Muscle of arm (tissue), 12 donors: ENCODE measurements around the gene SGPL1. TPM values are rescaled to one million over a fixed set of nuclear protein-coding genes. Genes with fewer than 3 reads are reported as not detected.

ENCODE experiments used
- DNase-seq: peaks from one replicate; pipeline ENCODE4 v3.0.0-alpha.2; 2013
- polyA plus RNA-seq, 12 donors: library from polyadenylated mRNA; unstranded; fragments of 120-200 nt; gene quantifications; one replicate each; pipeline ENCODE4 v1.2.1, GENCODE V29; 2013; ENCODE audit not compliant: insufficient read length in 12 of 12

The SGPL1 gene
- polyA plus RNA-seq, 12 donors: 22.8 to 33.0 (median 25.1) TPM; not detected in 1

DNA sequence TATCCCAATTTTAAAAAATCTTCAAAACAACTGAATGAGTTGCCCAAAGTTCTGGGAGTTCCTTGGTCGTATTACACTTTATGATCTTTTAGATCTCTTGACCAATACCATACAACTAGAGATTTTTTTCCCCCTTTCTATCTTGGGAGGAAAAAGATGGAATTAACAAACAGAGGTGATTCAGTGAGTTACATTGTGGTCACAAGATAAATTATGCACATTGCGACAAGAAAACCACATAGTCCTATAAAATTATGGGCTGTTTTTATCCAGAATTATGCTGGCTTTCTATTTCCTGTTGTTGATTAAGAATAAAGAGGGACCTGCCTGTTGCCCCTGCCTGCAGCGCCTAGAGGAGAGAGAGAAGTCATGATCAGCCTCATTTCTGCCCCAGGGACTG is 8.2 kb upstream of the SGPL1 start:
- no peak for DNase-seq

DNA sequence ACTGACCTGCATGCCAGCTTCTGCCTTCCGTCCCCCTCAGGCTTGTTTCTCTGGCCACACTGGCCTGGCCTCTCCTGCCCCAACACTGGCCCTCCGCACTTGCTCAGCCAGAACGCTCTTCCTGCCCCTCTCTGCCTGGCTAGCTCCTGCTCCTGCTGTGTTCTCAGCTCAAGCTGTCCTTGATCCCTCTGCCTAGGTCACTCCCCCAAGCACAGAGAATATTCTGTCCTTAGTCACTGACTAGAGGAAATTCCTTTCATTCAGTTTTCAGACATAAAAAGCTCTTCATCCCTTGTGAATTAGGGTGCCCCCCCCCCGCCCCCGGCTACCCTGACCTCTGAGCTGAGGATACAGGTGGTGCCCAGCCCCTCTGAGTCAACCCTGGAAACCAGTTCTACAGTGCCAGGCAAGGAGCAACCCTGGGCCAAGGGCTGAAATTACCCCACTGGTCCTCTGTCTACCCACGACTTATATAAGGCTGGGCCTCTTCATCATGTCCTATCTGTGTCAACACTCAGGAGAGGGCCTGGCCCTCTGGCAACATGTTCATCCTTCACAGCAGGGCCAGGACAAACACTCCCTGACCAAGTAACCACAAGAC is 6.6 kb upstream of the SGPL1 start:
- DNase-seq: no peak

DNA sequence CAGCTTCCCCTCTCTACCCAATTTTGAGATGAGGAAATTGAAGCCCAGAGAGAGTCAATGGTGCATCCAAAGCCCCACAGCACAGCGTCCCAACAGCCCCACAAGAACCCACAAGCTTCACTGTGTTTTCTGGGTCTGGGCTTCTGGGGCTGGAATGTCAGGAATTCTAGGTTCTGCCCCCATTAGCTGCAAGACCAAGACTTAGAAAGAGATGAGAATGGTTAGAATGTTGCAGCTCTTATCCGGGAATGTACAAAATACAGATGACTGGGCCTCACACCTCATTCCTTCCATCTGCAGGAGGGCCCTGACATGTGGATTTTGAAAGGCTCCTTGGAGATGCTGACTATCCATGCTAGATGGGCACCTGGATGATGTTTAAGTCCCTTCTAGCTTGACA is 6.0 kb upstream of the SGPL1 start:
- no peak for DNase-seq

DNA sequence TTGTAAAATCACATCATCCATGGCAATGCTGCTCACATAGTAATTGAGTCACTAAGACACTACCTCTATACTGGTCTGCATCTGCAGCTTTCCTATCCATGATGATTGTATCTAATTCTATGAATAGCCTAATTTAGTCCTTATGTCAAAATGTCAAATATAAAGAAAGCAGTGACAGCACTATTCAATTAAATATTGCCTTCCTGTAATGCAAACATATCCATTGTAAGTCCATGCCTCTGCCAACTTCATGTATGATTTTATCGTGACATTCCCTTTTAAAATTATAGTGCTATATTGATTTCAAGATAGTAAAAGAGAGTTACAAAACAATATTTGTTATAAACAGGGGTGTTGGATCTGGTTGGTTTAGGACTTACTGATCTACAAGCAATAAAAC is 4.8 kb upstream of the SGPL1 start:
- DNase-seq: no peak

DNA sequence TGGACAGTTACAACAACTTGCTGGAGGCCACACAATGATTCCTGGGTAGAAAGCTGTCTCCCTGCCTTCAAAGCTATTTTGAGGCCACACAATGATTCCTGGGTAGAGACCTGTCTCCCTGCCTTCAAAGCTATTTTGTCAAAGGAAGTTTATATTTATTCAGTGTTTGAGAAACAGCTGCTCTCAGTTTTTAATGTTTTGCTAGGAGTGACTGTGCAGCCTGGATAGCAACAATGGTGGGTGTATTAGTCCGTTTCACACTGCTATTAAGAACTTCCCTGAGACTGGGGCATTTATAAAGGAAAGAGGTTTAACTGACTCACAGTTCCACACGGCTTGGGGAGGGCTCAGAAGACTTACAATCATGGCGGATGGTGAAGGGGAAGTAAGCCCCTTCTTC is 3.9 kb upstream of the SGPL1 start:
- DNase-seq: no peak

DNA sequence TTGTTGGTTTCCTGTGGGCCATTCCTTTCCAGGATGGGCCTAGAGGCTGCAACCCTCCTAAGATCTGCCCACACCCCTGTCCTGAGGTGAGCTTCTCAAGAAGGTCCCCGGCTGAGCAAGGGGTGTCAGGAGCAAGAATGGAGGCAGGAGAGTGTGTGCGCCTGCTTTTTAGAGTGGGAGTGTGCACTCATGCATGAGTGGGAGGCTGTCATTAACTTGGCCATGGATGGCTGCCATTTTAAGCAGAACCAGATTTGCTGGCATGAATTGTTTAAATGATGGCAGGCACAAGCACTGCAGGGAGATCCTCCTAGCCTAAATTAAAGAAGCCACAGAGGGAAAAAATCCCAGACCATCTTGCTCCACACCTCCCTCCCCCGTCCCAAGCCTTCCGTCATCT is 2.9 kb upstream of the SGPL1 start:
- DNase-seq: no peak

DNA sequence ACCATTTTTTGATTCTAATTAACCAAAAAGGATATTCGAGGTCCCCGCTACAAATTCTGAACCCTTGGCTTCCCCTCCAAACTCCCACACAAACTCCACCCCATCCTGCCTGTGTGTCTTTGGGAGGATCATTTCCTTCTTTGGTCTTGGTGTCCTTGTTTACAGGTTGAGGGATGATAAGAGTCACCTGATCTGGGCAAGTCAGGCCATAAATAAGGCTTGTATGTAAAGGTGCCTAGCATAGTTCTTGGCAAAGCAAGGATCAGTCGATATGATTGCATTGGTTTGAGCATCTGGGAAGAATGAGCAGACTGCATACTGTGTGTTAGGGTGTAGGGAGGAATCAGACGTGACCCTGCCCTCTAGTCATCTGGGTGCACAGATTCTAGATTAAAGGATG is 1.6 kb upstream of the SGPL1 start:
- DNase-seq: no peak

DNA sequence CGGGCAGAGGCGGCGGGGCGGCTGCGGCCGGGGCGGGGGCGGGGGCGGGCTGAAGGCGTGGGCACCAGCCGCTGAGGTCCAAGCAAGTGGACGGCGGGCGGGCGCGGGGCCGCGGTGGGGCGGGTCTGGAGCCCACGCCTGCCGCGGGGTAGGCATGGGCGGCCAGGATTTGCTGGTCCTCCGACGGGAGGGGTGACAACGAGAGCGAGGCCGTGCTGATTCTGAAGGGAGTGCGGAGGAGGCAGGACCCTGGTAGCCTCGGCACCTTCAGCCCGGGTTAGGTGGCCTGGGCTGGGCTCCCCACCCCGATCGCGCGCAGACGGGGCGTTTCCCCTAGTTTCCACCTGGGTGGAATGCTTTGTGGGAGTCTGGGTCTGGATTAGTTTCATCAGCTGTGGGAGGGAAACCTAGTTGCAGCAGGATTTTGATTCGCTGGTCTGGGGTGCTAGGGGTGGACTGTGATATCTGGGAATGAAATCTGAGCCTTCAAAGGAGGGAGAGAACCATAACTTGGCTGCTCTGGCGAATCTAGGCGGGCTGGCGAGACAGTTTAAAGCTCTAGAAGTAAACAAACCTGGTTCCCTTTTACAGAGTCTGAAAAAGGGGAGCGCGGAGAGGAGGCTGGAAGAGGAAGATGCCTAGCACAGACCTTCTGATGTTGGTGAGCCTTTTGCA is 609 bp downstream of the SGPL1 start:
- DNase-seq: peak; percentile 76

DNA sequence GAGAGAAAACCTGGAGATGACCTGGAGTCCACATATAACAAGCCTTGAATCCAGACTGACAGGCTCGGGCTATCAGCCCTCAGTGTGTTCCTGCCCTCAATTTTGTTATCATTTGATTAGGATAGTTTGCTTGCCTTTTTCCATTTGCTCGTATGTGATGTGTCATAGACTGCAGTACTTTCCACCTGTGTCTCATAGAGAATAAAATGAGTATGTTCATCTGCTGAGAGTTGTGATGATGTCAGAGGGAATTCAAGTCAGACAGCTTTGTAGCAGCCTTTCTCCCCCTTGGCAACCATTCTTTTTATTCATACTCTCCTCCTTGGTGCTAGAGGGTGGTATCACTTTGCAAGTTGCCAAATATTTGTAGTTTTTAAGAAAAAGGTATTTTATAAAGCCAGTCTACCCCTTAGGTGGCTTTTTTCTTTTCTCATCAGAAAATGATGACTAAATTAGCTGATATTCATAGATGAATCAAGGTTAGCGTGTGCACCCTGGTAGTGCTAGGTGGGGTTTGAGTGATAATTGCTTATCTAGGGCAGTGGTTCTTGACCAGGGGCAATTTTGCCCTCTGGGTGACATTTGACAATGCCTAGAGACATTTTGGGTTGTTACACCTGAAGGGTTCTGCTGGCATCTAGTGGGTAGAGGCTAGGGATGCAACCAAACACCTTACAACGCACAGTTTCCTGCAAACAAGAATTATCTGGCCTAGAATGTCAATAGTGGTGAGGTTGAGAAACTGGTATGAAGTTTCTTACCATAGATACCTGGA is 5.4 kb downstream of the SGPL1 start:
- DNase-seq: no peak

DNA sequence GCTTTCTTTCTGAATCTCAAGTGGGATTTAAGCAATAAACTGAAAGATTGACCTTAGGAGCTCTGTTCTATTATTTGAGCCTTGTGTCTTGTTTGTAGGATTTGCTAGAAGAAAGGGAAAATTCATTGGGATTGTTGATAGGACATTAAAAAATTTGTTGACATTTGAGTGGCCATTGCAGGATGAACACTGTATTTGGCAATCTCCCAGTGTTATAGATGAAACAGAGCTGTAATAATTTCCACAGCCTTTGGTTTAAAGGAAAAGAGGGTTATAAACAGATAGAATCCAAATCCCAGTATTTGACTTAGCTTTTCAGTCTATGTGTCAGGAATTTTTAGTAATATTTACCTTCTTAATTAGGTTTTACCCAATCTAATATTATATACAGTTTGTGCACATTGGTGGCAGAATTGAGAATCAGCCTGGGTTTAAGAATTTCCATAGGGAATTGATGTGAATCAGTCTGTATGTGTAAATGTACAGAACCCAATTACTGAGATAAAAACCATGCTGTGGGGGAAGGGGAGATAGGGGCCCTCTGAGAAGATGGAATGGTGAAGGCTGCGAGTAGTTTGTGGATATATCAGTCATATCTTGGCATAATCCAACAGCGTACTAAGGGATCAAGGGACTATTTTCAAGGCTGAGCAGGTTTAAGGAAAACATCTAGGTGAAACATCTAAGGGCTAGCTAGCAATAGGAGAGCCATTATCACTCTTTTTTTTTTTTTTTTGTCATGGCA is 6.5 kb downstream of the SGPL1 start:
- DNase-seq: no peak

DNA sequence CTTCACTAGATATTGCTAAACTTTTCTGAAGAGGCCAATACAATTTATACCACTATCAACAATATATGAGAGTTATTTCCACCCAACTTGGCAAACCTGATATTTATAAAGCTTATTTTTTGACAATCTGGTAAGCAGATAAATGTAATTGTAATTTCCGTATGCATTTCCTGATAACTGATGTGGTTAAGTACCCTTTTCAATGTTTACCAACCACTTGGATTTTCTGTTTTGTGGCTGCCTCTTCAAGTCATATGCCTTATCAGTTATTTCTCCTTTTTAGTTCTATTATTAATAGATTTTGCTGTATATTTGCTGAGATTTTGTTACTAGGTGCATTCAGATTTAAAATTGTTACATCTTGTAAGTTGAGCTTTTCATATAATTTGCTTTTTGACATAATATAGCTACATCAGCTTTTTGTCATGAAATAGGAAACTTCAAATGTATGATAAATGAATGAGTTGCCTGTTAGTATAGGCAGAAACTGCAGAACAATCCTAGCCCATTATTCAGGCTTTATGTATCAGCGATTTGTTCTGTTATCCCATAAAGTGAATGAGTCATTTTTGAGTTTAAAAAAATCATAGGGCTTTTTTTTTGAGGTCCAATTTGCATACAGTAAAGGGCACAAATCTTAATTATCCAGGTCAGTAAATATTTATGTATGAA is 11.5 kb downstream of the SGPL1 start:
- DNase-seq: no peak

DNA sequence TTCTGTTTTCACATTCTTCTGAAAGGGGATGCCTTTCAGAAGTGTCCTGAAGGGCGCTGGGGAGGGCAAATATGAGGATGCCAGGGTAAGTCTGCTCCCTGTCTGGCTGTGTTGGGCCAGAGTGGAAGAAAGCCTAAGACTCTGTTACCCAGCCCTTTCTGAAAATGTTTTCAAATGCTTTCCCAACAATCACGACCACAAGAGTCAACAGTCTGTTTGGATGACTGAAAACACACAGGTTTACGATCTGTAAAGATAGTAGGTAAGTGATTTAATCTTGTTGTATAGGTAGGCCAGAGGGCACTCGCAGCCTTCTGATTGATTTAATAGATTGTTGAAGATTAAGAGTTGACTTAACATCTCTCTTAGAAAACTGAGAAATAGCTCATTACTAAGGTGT is 13.2 kb downstream of the SGPL1 start:
- no peak for DNase-seq

DNA sequence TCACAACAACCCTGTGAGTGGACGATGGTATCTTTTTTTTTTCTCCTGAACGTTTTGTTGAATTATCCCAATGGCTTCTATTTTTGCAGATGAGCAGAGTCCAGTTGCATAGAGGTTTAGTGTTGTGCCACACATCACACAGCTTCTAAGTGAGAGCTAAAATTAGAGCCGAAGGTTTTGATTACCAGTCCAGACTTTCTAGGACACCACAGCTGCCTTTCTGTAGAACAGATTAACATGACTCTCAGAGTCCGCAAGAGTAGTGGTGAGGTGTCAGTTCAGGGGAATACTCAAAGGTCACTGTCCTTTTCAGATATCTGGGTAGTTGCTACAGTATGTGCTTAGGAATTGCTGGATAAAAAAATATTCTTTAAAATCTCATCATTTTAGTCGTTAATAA is 13.8 kb downstream of the SGPL1 start:
- no peak for DNase-seq

DNA sequence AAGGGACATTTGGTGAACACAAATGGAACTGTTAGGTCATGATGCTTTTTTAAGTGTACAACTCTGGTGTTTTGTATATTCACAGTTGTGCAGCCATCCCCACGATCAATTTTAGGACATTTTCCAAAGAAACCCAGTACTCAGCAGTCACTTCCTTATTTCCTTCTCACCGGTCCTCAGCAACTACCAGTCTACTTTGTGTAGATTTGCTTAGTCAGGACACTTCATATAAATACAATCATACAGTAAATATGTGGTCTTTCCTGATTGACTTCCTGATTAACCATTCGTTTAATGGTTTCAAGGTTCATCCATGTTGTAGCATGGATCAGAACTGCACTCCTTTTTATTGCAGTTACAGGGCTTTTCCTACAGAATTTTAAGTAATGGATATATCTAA is 14.4 kb downstream of the SGPL1 start:
- DNase-seq: no peak

DNA sequence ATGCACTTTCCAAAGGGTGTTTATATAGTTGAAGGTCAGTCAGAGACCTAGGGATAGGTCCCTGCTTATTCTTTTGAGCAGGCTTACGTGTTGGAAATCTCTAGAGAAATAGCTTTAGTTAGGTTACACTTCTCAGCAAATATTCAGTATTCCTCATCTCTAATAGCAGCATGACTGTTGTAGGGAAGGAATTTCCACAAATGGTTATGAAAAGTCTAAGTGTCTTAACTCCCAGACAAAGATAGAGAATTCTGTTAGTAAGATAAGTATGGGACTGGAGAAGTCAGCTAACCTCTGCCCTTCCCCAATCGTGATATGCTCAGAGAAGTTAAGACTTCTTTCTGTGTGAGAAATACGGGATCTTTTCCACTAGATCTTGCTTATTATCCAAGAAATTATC is 16.5 kb downstream of the SGPL1 start:
- no peak for DNase-seq

DNA sequence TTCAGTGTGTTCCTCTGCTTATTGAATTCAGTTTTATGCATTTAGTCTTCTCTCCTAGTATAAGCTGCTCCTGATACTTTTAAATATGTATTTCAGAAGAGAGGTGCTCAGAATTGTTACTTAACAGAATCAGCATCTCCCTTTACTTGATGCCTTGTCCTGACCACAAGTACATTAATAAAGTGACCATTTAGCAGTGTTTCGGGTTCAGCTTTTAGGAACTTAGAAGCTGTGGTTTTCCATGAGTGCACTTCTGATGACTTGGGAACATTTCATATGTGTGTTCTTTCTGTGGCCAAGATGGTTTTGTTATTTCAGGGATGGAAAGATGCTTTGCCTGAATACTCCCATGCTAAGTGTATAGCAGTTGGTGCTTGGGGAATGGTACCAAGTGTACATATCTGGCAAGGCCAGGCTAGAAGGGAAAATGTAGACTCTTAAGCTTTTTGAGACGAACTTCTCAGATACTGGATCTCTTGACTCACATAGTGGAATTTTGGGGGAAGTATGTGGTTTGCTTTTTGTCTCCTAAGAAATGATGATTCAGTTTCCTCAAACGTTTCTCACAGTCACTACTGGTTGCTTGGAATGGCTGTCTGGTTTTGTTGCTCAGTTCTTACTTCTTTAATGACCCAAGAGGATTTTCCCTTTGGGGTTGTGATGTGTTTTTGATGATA is 17.2 kb downstream of the SGPL1 start:
- no peak for DNase-seq

DNA sequence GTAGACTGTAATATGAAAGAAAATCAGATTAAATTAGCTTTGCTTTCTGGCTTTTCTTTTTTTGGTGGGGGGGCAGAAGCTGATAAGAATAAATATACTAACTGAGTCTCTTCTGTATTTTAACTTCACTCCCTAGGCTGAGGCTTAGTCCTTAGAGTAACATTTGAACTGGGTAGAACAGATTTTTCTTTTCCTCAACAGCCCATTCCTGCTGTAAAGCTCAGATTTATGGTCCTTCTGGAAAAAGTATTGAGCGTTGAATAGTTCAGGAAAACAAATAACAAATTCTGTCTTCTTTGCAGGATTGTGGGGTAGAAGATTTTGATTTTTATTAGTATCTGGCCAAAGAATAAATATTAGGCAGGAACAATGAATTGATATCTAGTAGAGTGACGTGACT is 17.9 kb downstream of the SGPL1 start:
- DNase-seq: no peak

DNA sequence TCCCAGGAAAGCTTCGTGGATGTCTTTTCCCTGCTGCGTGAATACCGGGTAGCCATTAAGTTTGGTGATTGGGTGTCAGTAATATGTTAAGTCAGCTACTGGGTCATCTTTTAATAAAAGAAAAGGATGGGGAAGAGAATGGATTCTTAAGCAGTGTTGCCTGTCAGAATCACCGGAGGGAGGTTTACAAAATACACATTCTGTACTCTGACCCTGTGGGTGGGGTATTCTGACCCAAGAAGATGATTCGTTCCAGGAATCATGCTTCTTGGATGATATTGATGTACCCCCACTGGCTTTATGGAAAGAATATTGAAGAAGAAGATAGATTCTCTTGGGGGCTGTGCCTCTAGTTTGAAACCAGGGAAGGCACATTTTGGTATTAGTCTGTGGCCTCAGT is 18.3 kb downstream of the SGPL1 start:
- DNase-seq: no peak

DNA sequence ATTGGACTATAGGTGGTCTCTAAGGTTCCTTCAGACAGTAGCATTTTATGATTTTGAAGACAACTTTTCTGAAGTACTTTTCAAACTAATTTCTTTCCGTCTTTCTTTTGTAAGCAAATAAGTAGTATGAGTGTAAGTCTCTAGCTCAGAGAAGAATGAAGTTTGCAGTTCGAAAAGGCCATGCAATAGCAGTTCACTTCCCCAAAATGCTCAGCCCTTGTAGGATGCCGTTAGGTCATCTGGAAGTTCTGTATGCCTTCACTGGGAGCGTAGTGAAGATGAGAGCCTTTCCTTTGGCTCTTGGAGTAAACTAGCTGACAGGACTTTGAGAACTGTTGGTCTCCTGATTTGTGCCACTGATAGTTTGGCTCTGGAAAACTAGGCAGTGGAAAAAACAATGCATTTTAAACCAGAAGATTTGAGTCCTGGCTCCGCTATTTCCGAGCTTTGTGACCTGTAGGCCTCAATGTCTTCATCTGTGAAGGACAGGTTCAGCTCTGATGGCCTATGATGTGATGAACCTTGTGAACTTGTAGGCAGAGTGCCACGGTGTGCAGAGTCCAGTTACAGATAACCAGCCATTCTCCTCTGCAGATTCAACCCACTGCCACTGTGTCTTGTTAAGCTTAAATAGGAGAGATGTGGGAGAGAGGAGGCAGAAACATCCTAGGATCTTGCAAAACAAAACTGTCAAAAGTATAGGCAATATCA is 18.8 kb downstream of the SGPL1 start:
- no peak for DNase-seq

DNA sequence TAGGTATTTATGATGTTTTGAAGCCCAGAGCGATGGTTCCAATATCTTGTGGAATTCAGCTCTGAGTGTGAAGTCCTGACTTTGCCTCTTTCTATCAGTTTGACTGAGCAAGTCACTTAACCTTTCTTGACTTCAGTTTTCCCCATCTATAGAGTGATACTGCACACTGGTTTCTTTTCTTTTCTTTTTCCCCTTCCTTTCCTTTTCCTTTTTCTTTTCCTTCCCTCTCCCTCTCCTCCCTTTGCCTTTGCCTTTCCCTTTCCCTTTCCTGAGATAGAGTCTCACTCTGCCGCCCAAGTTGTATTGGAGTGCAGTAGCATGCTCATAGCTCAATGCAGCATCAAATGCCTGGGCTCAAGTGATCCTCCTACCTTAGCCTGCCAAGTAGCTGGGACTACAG is 20.6 kb downstream of the SGPL1 start:
- no peak for DNase-seq

DNA sequence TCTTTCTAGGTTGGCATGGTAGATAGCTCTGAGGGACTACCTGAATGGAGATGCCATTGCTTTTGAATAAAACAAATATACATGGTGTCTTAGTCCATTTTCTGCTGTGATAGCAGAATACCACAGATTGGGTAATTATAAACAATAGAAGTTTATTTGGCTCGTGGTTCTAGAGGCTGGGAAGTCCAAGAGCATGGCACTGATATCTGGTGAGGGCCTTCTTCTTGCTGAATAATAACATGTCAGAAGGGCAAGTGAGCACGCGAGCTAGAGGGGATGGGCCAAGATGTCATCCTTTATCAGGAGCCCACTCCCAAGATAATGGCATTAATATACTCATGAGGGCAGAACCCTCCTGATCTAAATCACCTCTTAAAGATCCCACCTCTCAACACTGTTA is 21.9 kb downstream of the SGPL1 start:
- DNase-seq: no peak
